ENCODE measurements around the gene ST8SIA6. TPM values are rescaled to one million over a fixed set of nuclear protein-coding genes. Genes with fewer than 3 reads are reported as not detected.
A peak's percentile ranks its signal among the peaks of the same experiment; 100 is the strongest.

The ST8SIA6 gene
- total RNA-seq, 1 donor from 2014 or later = 5.1 TPM

DNA sequence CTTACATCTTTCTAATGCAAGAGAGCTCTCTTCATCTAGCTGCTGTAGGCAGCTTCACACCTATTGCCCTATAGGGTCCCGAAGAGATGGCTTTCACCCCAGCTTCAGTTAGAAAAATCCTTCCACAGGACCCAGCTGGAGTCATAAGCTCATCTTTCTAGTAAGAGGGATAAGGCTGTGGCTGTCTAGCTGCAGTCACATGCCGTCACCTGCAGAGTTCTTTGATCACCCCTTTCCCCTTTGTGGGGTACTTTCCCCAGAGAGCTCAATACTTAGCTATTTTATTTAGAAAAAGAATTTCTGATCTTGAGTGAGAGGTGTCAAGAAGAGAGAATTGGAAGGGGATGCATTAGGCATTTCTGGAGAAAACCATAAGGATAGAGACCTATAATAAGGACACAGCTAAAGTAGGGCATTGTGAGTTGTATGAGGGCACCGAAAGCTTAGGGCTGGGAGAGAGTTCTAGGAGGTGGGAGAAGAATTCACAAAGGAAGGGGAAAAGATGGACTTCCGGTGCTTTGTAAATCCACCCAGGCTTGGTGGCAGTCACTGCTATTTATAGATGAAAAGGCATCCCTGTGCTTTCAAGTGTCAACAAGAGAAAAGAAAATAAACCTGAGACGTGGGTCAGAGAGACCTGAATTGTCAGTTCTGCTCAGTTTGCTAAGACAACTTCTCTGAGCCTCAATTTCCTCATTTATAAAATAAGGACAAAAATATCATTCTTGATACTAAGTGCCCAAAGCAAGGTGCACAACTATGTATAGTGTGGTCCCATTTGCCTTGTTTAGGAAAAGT lies 11.1 kb upstream of the ST8SIA6 start:
- no peaks in the 10 kb centered on the region for H3K79me2 ChIP-seq (ENCODE audit: low read depth)
- H3F3A ChIP-seq (ENCODE audit: low read depth) = no peaks in the 10 kb centered on the region
- no peak overlapping the region for H3K4me3 ChIP-seq
- no peaks in the 10 kb centered on the region for H3K9me3 ChIP-seq (ENCODE audit: low read depth)
- Mint-ChIP-seq H3K36me3 (peaks cover 2% of the 10 kb centered on the region), H3K4me1 (no peaks in the 10 kb centered on the region), H3K9me3 (peaks cover 11% of the 10 kb centered on the region), H3K27me3 (ENCODE audit: insufficient read depth, low read depth) (peaks cover 9% of the 10 kb centered on the region), H3K27ac (no peak overlapping the region), H3K4me3 (no peak overlapping the region)
- no peaks in the 10 kb centered on the region for H4K20me1 ChIP-seq (ENCODE audit: low read depth)
- no peaks in the 10 kb centered on the region for H3K4me1 ChIP-seq
- no peaks in the 10 kb centered on the region for H3K27me3 ChIP-seq
- H3K9ac ChIP-seq = no peak overlapping the region
- no peak for DNase-seq (ENCODE audit: low spot score)
- TF ChIP-seq EZH2 (IDR thresholded peaks at IDR 0.05) = no peak
- TF ChIP-seq, protein P1, sequence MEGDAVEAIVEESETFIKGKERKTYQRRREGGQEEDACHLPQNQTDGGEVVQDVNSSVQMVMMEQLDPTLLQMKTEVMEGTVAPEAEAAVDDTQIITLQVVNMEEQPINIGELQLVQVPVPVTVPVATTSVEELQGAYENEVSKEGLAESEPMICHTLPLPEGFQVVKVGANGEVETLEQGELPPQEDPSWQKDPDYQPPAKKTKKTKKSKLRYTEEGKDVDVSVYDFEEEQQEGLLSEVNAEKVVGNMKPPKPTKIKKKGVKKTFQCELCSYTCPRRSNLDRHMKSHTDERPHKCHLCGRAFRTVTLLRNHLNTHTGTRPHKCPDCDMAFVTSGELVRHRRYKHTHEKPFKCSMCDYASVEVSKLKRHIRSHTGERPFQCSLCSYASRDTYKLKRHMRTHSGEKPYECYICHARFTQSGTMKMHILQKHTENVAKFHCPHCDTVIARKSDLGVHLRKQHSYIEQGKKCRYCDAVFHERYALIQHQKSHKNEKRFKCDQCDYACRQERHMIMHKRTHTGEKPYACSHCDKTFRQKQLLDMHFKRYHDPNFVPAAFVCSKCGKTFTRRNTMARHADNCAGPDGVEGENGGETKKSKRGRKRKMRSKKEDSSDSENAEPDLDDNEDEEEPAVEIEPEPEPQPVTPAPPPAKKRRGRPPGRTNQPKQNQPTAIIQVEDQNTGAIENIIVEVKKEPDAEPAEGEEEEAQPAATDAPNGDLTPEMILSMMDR (IDR thresholded peaks at IDR 0.05) = no peak
- no peak for TF ChIP-seq EZH2phosphoT487 (IDR thresholded peaks at IDR 0.05)
- H2AFZ ChIP-seq (replicated peaks) = no peak overlapping the region
- H3K36me3 ChIP-seq = no peaks in the 10 kb centered on the region
- H3K27ac ChIP-seq = no peak overlapping the region
- H3K4me2 ChIP-seq = no peak overlapping the region

DNA sequence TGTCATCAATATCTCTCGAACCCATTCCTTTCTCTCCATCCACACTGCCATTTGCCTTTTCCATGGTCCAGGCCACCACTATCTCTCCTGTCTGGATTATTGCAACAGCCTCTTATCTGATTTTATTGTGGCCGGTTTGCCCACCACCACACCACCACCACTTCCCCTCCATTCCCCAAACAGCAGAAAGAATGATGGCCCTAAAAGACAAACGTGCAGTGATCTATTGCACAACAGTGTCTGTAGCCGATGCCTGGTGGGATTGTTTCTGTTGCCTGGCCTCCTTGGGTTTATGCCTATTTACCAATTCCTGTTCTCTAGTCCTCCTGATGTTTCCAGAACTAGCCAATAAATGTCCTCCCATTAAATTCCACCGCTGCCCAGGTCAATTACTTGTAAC lies 10.2 kb upstream of the ST8SIA6 start:
- Histone ChIP-seq H3K27ac (no peak overlapping the region), H2AFZ (replicated peaks) (no peak overlapping the region), H3K27me3 (no peaks in the 10 kb centered on the region), H3K9me3 (ENCODE audit: low read depth) (no peaks in the 10 kb centered on the region), H4K20me1 (ENCODE audit: low read depth) (no peaks in the 10 kb centered on the region), H3K79me2 (ENCODE audit: low read depth) (no peaks in the 10 kb centered on the region), H3F3A (ENCODE audit: low read depth) (no peaks in the 10 kb centered on the region), H3K4me2 (no peak overlapping the region), H3K4me1 (no peaks in the 10 kb centered on the region), H3K4me3 (no peak overlapping the region), H3K36me3 (no peaks in the 10 kb centered on the region), H3K9ac (no peak overlapping the region)
- Mint-ChIP-seq H3K4me3 (no peak overlapping the region), H3K9me3 (peaks cover 9% of the 10 kb centered on the region), H3K36me3 (peaks cover 2% of the 10 kb centered on the region), H3K27ac (no peak overlapping the region), H3K4me1 (no peaks in the 10 kb centered on the region), H3K27me3 (ENCODE audit: insufficient read depth, low read depth) (peaks cover 7% of the 10 kb centered on the region)
- DNase-seq (ENCODE audit: low spot score) = no peak
- TF ChIP-seq EZH2phosphoT487 (IDR thresholded peaks at IDR 0.05) (no peak), EZH2 (IDR thresholded peaks at IDR 0.05) (no peak)
- TF ChIP-seq, protein P1 (IDR thresholded peaks at IDR 0.05) = no peak

DNA sequence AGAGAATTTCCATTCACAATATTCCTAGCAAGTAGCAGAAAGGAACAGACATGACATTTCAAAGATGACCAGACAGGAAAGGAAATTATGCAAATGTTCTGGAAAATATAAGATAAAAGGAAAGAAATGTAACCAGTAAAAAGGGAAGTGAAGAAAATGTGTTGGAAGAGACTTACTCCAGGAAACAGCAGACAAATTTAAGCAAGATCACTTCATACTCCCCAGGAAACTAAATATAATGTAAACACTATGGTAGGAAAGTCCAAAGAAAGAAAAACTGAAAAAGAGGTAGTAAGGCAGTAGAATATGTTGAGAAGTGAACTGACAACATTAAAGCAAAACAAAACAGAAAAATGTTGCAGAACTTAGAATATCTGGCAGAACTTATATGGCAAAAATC lies 6.4 kb upstream of the ST8SIA6 start:
- H3K79me2 ChIP-seq (ENCODE audit: low read depth) = no peaks in the 10 kb centered on the region
- Mint-ChIP-seq H3K9me3 (peaks cover 13% of the 10 kb centered on the region), H3K27ac (no peak overlapping the region), H3K27me3 (ENCODE audit: insufficient read depth, low read depth) (peaks cover 8% of the 10 kb centered on the region), H3K4me3 (no peak overlapping the region), H3K4me1 (no peaks in the 10 kb centered on the region), H3K36me3 (peaks cover 2% of the 10 kb centered on the region)
- no peaks in the 10 kb centered on the region for H4K20me1 ChIP-seq (ENCODE audit: low read depth)
- no peak overlapping the region for H3K9ac ChIP-seq
- no peak overlapping the region for H3K4me2 ChIP-seq
- DNase-seq (ENCODE audit: low spot score) = no peak
- no peaks in the 10 kb centered on the region for H3K36me3 ChIP-seq
- H3K4me3 ChIP-seq = no peak overlapping the region
- peaks cover 7% of the 10 kb centered on the region for H3K27me3 ChIP-seq
- H3K4me1 ChIP-seq = no peaks in the 10 kb centered on the region
- H3K27ac ChIP-seq = no peak overlapping the region
- H3K9me3 ChIP-seq (ENCODE audit: low read depth) = no peaks in the 10 kb centered on the region
- TF ChIP-seq EZH2 (IDR thresholded peaks at IDR 0.05) = no peak
- TF ChIP-seq, protein P1 (IDR thresholded peaks at IDR 0.05) = no peak
- peak overlapping the region; percentile 27 for H2AFZ ChIP-seq (replicated peaks)
- no peaks in the 10 kb centered on the region for H3F3A ChIP-seq (ENCODE audit: low read depth)
